ENCODE results near the gene RPS21. TPM values are rescaled to one million over a fixed set of nuclear protein-coding genes. Genes with fewer than 3 reads are reported as not detected.

The RPS21 gene
- total and polyA plus RNA-seq, 9 of the 15 experiments (the other 6 are each of a cell fraction or from before 2014, with no cell fraction given) = 1,380 to 5,647 (median 3,091) TPM

DNA sequence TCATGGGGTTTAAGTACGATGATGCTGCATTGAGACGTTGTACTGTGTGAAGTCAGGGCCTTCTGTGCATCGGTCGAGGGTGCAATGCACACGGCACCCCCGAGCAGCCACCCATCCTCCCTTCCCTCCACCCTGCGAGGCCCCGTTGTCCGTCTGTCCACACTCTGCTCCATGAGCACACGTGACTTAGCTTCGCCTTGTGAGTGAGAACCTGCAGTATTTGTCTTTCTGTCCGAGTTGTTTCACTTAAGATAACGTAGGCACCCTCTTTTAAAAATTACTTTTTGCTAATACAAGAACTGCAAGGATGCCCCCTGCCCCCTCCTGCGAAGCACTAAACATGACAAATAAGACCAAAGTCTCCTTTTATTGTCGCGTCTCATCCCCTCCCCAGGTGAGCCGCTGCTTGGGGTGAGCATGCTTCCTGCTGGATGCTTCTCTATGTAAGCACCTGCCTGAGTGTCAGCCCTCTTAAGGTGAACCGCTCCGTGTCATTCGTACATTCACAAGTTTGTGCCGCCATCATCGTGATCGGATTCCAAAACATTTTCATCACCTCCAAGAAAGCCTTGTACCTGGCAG, 44.1 kb downstream of the RPS21 start (continued):
- TF ChIP-seq, protein P1, sequence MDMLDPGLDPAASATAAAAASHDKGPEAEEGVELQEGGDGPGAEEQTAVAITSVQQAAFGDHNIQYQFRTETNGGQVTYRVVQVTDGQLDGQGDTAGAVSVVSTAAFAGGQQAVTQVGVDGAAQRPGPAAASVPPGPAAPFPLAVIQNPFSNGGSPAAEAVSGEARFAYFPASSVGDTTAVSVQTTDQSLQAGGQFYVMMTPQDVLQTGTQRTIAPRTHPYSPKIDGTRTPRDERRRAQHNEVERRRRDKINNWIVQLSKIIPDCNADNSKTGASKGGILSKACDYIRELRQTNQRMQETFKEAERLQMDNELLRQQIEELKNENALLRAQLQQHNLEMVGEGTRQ (CRISPR knock-in tag; IDR thresholded peaks at IDR 0.05) = peak; percentile 63

DNA sequence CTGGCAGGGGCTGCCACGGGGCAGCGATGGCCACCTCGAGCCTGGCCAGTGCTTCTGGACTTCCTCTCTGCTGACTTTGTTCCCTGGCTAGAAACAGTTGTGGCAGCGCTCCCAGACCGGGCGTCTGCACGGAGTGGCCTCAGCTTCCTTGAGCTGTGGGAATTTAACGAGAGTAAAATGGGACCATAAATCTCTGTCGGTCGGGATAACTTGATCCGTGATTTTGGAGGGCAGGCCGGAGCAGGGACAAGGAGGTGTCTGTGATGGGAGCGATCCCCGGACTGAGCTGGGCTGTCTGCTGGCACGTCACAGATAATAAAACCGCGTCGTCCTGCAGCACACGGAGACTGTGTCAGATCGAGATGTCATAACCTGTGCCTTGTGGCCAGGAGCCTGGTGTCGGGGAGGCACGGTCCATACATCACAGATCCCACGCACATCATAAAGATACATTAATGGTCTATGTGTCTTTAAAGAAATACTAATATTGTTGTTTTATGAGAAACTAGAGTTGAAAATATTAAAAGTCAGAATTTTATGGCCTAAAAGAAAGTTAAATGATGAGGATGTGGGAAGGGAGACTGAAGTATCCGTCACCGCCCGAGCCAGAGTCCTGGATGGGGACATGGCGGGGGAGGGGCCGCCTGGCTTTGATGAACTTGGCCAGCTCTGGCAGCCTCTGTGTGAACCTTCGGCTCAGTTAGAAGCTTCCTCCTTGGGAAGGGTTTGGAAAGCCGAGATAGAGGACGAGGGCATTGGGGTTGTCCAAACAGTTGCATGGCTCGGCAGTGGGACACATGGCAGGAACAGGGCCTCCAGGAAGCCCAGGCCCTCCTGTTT, 47.0 kb downstream of the RPS21 start:
- peaks cover 50 to 99% of the 10 kb centered on the region in 2 experiments for H3K27me3 ChIP-seq (ENCODE audit: control insufficient read depth in 2 of 2, insufficient read depth in 2 of 2, low read length in 2 of 2)
- H3K9ac ChIP-seq (ENCODE audit: insufficient read depth in 1 of 2, low read depth in 2 of 2, low read length in 2 of 2) = no peak overlapping the region
- no peaks in the 10 kb centered on the region for H3K9me1 ChIP-seq (ENCODE audit: control insufficient read depth, insufficient read depth, low read length)
- CTCF ChIA-PET (ENCODE audit: low intra/inter-chr PET ratio) = no interaction called here
- peaks cover 0 to 34% of the 10 kb centered on the region in 2 experiments; a peak in 3 of 5 replicates for H3K4me1 ChIP-seq (replicated peaks in 1 of 2; ENCODE audit: control insufficient read depth in 2 of 2, insufficient read depth in 2 of 2, low read length in 2 of 2)
- FAIRE-seq = peak; percentile 19
- TF ChIP-seq ATF1 (CRISPR knock-in tag; IDR thresholded peaks at IDR 0.05) (no peak), ATF1 (tag; IDR thresholded peaks at IDR 0.05) (peak; percentile 17; the same call in 1 of the 2 replicates), ZNF316 (IDR thresholded peaks at IDR 0.05) (no peak), KDM1A (IDR thresholded peaks at IDR 0.05) (peak in 1 of 2 experiments; percentile 40; a peak in 1 of 4 replicates), CREM (IDR thresholded peaks at IDR 0.05; ENCODE audit: low read depth) (0 out of 2 replicates have a peak, but pooled peaks have one; percentile 28)
- in situ Hi-C loops (cut with MboI) (no loop called here), intact Hi-C loops (cut with micrococcal nuclease) (no loop called here)
- no peak overlapping the region for H2AFZ ChIP-seq (ENCODE audit: low read depth, low read length)
- ATAC-seq = no peak
- no peak for DNase-seq (ENCODE audit: extremely low read depth in 1 of 4, low spot score in 3 of 4)
- peaks cover 8% of the 10 kb centered on the region; the same call in 1 of the 2 replicates for H4K20me1 ChIP-seq (replicated peaks; ENCODE audit: control insufficient read depth, insufficient read depth, low read length)
- no peak overlapping the region for H3K27ac ChIP-seq (ENCODE audit: extremely low read depth, low read depth, low read length)
- POLR2A ChIA-PET = interaction anchor here (1.1 kb wide), 1 partner anchor 20 kb away, joined by 6 read pairs; no protein-coding TSS in a partner anchor
- 4% methylated on average over 32 of the region's 32 CpGs for WGBS (ENCODE audit: insufficient coverage, low coverage, missing lambda C conversion rate)
- H3K9me3 ChIP-seq (replicated peaks; ENCODE audit: control insufficient read depth, insufficient read depth, low read depth, low read length) = no peaks in the 10 kb centered on the region
- no peaks in the 10 kb centered on the region for H3K36me3 ChIP-seq (ENCODE audit: control insufficient read depth, insufficient read depth, low read length)
- H3K4me3 ChIP-seq = no peak overlapping the region
- H3K79me2 ChIP-seq (ENCODE audit: control insufficient read depth, insufficient read depth, low read length) = no peaks in the 10 kb centered on the region
- BruUV-seq (replicated peaks) = no TSS peak
- no peak overlapping the region for H3K4me2 ChIP-seq (ENCODE audit: insufficient read depth, low read length)
